Left forelimb (tissue), 1 donor: Measurements from ENCODE around the gene TBCK.
"Not testable (repeated sequence)": the region's sequence is repeated elsewhere in the genome, so short reads cannot be mapped to it uniquely, and the experiment has no call there.

ENCODE experiments used
- DNase-seq: peaks from one replicate; pipeline ENCODE4 v3.0.0-alpha.2; 2018; ENCODE audit warnings: low spot score

TBCK gene

DNA sequence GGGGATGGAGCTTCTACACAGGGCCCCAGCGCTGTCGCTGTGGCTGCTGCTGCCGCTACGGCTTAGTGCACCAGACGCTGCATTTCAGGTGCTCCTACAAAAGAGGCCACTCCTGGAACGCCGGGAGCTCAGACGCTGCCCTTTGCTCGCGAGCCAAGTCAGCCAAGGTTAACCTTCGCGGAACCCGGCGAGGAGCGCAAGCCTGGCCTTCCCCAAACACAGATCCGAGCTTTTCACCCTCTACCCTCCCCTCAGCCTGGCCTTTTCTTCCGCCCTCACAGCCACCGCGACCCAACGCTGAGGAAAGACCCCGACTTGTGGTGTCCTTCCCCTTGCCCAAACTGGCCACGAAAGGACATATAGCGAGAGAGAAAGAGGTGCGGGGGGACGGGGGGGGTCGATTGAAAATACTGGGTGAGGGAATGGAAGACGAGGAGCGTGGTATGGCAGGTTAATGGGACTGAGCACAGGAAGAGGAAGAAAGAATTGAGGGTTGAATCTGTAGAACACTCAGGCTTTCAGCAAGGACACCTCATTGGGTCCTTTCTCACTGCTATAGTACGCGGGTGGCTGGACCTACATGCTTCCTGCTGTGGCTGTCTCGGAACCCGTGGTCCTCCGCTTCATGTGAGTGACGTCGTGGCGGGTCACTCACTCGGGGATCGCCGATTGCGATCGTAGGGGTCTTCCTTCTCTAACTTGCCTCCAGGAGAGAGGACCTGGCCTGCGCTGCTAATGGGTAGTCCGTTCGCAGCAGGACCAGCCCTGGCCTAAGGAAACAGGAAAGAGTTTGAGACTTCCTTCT is at the start of gene TBCK, which contains the start of gene AIMP1:
TBCK (minus strand) TSS at position 242 of the 805 bp plus-strand sequence. CDS start 7,249 bp downstream, outside the sequence.
AIMP1 (plus strand) TSS at position 583 of the 805 bp plus-strand sequence. CDS start 8,460 bp downstream, outside the sequence.
- peak; percentile 95 for DNase-seq

DNA sequence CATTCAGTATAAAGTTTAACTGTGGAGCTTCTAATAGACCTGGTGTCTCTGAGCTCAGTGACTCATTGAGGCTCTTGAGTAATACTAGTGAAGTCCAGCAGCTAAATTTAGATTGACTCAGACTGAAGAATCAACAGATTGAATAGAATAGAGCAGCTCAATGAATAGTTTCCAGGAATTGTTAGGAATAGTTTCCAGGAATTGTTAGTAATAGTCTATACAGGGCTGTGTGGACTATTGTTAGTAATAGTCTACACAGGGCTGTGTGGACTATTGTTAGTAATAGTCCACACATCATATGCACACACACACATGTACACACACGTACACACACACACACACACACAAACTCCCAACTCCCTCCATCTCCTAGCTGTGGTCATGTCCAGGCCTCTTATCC is 49.6 kb upstream of the TBCK start:
- DNase-seq = no peak

DNA sequence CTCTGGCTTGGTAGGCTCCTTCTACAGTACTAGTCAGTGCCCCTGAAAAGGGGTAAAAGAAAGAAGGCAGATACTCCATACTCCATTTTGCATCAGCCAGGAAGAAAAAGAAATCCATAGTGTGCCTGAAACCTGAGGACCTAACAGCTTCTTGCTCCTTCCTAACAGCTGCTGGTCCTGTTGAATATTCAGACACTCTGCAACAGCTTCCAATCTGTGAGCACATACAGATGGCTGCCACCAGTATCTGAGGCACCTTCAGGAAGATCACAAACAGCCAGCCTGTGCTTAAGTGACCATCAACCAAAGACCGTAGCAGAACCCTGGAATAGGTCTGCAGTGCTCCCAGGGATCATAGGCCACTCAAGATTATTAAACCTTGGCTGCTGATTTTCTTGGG is 48.3 kb upstream of the TBCK start:
- DNase-seq = no peak

DNA sequence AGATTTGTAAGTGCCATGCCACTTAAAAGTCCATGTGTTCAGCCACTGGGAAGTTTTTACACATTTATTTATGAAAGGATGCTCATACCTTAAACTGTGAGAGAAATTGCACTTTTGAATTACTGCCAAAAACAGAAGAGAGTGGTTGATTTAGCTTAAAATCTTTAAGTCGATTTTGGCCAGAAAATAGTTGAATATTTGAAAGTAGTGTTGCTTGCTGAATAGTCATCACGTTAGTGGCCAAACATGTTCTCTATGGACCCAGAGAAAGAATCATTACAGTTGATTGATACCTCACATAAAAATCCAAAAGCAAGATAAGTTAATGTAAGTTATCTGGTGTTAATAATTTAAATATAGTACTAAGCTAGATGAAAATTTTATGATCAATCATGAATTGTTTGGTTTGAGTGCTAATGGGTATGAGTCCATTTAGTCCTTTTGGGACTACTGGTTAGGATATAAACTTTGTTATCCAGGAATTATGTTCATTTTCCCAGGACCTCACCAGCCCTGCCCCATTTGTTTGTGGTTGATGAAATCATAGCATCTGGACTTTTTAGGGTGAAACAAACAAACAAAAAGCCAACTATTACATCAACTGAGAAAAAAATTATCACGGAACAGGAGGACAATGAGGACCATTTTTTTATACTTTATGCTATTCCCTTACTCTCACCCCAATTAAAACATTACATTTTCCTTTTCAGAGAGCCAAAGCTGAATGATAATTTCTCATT is 46.2 kb upstream of the TBCK start:
- DNase-seq = no peak

DNA sequence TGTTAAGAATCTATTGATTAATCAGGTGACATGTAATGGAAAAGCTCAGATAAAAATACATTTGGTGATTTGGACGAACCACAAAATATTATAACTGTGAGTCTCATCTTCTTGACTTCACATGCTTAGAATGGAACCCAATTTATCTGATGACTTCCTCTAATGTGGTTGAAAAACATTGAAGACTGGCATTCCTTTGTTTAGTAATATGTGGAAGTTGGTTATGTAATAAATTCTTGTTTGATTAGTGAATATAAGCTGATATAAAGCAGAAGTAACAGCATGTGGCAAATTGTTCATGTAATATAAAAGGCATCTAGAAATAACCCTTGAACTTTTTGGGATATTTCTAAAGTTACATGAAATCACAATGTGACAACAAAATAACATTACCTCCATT is 42.9 kb upstream of the TBCK start:
- no peak for DNase-seq

DNA sequence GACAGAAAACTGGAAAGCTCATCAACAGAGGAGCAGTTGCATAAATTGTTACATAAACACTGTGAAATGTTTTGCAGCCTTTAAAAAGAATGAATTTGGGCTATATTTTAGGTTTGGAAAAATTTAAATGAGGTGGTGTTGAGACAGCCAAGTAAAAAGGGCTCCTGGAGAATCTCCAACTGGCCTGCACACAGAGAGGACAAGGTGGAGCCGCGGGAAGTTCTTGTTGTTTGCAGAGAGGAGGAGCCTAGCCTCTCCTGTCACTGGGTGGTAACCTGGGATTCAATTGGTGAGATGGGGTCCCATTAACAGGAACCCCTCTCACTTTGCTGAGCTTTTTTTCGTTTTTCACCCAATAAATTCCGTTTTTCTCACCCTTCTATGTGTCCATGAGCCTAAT is 39.2 kb upstream of the TBCK start:
- DNase-seq = no peak

DNA sequence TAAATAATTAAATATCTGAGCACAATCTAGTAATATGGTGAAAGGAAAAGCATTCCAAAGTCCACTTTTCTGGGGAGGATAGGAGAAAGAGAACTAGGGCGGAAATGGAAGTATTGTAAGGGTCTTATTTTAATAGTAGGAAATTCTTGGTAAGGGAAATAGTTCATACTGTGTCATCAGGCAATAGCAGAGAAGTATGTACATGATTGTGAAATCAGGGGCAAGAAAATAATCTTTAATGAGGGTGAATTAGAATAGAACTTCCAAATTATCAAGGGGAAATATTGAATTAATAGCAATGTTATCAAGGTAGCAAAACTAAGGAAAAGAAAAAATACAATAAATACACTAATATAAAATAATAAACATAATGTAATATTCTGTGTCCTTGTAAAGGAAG is 37.8 kb upstream of the TBCK start:
- no peak for DNase-seq

DNA sequence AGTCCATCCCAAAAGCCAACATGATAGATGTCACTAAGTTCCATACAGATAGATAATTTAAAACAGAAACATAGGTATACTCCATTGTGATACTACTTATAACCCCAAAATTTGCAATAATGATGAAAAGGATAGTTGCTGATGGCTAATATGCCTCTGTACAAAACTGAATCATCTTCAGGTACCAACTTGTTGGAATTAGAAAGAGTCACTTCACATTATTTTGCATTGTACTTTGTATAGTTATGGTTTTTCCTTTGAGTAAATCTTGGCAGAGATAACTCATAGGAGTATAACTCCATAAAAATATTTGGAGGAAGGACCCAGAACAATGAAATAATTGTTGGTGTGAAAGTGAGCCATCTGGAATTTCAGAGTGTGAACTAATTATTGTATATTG is 35.0 kb upstream of the TBCK start:
- DNase-seq = no peak

DNA sequence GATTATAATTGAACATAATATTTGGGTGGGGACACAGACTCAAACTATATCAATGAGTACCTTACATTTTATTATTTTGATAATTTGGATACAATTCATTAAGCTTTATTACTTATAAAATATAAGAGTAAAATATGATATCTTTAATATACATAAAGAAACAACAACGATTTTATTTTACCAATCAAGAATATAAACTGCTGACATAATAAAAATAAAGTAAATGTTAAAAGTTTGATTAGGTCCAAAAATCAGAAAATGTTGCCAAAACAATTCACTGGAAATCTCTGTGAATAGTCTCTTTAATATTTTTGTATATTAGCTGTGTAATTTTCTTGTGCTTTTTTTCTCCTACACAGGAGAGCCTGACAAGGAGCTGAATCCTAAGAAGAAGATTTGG is 31.2 kb upstream of the TBCK start:
- no peak for DNase-seq

DNA sequence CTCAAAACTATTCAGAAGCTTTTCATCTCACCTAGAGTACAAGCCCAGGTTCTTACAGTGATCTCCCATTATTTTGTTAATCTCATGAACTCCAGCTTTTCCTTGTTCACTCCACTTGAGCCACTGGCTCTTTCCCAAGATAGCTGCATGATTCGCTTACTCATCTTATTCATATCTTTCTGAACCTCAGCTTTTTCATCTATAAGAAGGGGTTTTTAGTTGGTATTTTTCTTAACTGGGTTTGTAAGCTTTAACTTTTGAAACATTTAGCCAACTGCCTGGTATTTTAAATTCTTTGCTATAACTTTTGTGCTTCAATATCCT is 28.6 kb upstream of the TBCK start:
- DNase-seq = no peak

DNA sequence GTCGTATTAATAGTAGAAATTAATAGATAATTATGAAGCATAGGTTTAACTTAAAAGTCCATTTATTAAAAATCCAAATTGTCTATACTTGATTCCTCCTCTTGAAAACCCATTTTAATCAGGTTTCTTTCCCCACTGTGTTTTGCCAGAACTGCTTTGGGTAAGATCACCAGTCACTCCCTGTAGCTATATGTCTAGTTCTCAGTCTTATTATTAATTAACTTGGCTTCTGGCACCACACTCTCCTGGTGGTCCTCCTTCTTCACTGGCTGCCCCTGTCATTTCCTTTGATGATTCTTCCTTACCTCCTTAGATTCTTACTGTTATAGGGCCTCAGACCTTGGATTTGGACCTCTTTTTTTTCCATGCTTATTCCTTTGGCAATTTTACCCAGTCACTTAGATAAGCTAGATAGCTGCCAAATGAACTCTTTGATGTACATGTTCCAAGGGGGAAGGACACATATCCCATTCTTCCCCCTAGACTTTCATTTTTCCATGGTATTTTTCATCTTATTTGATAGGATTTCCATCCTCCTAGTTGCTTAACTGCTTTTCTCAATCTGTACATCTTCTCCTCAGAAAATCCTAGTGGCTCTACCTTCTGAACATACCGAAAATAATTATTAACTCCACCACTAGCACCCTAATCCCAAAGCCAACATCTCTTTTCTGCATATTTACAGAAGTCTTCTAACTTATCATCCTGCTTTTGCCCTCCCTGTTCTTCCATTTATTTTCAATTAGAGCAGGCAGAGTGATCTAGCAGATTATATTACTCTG is 28.0 kb upstream of the TBCK start:
- no peak for DNase-seq

DNA sequence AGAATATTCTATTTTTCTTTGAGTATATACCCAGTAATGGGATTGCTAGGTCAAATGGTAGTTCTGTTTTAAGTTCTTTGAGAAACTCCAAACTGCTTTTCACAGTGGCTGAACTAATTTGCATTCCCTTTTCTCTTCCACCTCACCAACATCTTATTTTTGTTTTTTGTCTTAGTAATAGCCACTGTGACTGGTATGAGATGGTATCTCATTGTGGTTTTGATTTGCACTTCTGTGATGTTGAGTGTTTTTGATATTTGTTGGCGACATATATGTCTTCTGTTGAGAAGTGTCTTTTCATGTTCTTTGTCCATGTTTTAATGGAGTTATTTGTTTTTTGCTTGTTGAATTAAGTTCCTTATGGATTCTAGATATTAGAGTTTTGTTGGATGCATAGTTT is 24.8 kb upstream of the TBCK start:
- DNase-seq = no peak

DNA sequence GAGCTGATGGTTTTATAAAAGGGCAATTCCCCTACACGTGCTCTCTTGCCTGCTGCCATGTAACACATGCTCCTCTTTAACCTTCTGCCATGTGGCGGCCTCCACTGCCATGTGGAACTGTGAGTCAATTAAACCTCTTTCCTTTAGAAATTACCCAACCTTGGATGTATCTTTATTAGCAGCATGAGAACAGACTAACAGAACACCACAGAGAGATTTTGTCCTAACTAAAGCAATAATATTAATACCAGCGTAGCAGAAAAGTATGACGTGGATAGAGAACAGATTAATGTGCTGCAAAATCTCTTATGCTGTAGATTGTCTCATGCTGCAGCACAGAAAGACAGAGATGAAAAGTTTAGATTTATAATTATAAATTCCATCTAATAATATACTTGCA is 23.4 kb upstream of the TBCK start:
- DNase-seq = no peak

DNA sequence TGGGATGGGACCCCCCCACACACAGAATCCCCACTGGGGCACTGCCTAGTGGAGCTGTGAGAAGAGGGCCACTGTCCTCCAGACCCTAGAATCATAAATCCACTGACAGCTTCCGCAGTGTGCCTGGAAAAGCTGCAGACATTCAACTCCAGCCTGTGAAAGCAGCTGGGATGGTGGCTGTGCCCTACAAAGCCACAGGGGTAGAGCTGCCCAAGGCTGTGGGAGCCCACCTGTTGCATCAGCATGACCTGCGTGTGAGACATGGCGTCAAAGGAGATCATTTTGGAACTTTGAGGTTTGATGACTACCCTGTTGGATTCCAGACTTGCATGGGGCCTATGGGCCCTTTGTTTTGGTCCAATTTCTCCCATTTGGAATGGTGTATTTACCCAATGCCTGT is 22.7 kb upstream of the TBCK start:
- no peak for DNase-seq

DNA sequence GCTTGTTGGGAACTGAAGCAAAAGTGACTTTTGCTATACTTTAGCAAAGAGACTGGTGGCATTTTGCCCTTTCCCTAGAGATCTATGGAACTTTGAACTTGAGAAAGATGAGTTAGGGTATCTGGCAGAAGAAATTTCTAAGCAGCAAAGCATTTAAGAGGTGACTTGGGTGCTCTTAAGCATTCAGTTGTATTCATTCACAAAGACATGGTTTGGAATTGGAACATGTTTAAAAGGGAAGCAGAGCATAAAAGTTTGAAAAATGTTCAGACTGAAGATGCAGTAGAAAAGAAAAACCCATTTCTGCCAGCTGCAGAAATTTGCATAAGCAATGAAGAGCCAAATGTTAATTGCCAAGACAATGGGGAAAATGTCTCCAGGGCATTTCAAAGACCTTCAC is 21.9 kb upstream of the TBCK start:
- DNase-seq = no peak

DNA sequence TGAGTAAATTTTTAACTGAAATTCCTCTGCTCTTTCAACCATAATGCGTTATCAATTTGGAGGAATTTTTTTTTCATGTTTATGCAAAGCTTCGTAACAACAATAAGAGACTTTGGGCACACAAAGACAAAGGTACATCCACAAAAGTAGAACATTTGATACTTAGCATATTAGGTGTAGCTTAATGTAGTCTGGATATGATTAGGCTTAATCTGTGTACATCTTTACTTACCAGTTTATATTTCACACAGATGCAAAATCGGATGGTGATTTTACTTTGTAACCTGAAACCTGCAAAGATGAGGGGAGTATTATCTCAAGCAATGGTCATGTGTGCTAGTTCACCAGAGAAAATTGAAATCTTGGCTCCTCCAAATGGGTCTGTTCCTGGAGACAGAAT is 20.6 kb upstream of the TBCK start:
- DNase-seq = no peak

DNA sequence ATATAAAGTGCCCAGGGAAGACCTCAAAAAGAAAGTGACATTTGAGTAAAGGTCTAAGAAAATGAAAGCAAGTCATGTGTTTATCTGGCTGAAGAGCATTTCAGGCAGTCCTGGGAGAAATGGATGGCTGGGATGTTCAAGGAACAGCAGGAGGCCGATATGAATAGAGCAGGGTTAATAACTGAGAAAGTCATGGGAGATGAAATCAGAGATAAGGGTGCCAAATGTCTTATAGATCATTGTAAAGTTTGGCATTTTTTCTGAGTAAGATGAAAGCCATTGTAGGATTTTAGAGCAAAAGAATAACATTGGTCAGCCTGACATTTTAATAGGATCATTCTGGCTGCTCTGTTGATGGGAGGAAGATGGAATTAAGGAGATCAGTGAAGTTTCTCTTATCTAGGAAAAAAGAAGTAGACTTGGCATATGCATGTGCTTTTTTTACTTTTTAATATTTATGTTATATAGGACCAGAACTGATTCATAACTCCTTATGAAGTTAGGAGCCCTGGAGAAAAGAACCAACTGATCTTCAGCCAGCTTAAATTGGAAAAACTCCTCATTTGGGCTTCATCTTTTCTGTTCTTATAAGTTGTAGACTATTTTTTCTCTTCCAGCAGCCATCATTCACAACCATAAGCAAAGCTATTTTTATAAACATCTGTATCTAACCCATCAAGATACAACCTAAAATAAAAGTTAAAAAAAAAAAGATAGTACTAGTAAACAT is 18.9 kb upstream of the TBCK start:
- no peak for DNase-seq

DNA sequence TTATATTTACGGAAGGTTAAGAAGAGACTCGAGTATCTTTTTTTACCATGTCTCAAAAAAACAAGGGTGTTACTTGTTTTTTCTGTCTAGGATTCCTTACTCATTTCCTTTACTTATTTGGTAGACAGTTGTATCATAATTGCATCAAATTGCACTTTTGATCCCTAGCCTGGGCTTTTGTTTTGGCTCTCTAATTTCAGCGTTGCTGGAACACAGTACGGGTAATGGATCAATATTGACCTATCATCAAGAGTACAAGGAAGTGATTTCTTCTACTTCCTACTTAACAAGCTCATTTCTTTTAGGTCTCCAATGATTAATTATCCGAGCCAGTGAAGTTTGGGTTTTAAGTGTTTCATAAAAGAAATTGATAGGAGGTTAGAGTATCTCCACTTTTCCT is 17.2 kb upstream of the TBCK start:
- DNase-seq = no peak

DNA sequence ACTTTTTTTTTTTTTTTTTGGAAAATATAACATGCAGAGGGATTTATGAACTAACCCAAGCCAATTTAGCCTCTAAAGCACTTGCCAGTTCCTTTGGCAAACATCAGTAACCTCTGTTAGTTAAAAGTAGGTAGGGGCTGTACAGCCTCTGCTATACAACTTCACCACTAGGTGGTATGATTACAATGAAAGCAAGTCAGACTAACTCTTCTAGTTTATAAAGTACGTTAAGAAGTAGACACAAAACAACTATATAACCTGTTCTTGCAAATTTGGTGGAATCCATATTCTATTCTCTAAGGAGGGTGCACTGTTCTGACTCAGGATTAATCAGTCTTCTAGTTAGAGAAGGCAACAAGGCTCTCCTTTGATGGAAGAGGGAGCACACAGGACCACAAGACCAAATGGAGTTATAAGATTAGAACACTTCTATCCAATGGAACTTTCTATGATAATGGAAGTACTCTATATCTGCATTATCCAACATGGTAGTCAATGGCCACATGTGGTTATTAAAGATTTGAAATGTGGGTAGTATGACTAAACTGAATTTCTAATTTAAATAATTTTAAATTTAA is 13.1 kb upstream of the TBCK start:
- DNase-seq = no peak

DNA sequence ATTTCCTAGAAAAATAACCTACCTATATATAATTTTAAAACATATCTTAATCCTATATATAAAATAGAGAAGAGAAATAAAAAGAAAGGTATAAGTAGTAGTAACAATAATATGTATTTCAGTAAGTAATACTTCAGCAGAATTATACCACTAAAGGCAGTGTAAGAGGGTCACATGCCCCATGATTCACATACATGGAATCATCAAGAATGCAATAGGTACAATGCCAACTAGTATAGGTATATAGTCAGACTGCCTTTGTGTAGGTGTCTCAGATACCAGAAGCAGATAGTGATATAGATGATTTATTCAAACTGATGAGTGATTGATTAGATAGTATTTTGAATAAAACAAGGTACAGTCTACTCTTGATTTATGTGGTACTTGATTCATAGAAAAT is 9.8 kb upstream of the TBCK start:
- DNase-seq = no peak

DNA sequence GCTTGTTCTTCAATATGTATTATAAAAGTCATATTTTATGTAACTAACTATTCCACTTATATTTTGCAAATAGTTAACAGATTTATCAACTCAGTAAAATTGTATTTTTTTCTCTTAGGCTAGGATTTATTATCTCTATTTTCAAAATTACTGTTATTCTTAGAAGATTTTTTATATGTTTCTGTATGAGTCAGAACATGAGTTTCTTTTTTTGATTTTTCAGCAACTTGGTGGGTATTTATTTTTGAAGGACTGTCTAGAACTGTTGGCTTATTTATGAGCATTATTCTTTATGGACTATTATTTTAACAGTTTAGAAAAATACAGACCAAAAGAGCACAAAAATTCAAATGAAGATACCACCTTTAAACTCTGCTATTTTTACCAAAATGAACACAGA is 7.1 kb upstream of the TBCK start:
- no peak for DNase-seq

DNA sequence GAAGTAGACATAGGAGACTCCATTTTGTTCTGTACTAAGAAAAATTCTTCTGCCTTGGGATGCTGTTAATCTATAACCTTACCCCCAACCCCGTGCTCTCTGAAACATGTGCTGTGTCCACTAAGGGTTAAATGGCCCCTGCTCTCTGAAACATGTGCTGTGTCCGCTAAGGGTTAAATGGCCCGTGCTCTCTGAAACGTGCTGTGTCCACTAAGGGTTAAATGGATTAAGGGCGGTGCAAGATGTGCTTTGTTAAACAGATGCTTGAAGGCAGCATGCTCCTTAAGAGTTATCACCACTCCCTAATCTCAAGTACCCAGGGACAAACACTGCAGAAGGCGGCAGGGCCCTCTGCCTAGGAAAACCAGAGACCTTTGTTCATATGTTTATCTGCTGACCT is 5.8 kb upstream of the TBCK start:
- not testable (repeated sequence) for DNase-seq
